ENCODE measurements around the gene KISS1R.

The KISS1R gene

GRCh38 chr19:925087-925525 lies 8.0 kb downstream of the KISS1R start:
- peak; percentile 90 to 91 for DNase-seq

DNA sequence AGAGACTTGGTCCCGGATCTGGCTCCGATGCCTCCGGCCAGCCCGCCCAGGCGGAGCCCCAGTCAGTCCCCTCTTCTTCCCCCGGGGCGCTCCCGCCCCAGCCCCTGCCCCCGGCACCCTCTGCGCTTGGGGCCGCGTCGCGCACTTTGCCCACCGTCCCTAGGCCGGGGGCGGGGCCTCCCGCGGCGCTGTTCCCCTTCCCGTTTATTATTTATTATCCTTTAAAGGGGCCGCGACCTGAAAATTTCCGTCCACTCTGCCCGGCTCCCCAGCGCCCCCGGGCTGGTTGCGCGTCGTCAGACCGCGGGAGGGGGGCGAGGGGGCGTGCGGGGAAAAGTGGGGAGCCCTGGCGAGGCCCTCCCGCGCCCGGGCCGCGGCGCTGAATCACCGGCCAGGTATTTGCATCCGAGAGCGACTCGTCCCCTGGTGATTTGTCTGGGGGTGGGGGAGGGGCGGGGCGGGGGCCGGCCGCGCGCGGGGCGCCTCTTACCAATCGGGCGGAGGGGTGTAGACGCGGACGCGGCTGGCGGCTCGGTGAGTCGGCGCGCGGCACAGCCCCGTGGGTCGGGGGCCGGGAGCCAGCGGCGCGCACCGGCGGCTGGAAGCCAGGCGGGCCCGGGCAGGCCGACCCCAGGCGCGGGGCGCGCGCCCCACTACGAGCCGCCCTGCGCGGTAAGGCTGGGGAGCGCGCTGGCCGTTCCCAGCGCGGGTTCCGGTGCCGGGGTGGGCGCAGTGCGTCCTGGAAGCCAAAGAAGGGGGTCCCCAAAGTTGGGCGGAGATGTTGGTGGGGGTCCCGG lies 8.6 kb downstream of the KISS1R start, which contains the start of gene ARID3A:
ARID3A (plus strand) TSS at position 510 of the 797 bp plus-strand sequence. CDS start 3,494 bp downstream, outside the sequence.
- peak; percentile 90 to 91 for DNase-seq

GRCh38 chr19:926323-926588 lies 9.1 kb downstream of the KISS1R start:
- no peak for DNase-seq

- DNase-seq, result peak; percentile 60 to 69
Observed at GRCh38 chr19:926589-927350, 9.6 kb downstream of the KISS1R start.

DNA sequence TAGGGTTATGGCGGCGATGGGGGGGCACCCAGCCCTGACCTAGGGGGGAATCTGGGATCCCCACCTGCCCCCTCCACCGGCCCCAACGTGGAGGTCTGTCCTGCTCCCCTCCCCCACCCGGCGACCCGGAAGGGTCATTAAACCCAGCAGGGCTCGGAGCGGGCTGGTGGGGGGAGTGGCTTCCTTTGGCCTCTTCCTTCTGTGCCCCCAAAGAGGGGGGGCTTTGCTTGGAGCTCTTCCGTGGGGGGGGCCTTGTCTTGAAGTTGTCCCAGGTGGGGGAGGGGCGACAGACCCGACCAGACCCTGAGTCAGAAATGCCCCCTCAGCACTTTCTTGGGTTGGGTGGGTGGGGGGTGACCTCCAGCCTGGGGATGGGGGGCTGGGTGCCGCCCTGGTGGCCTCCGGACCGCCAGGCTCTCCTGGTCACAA lies 10.2 kb downstream of the KISS1R start:
- DNase-seq, result no peak

DNA sequence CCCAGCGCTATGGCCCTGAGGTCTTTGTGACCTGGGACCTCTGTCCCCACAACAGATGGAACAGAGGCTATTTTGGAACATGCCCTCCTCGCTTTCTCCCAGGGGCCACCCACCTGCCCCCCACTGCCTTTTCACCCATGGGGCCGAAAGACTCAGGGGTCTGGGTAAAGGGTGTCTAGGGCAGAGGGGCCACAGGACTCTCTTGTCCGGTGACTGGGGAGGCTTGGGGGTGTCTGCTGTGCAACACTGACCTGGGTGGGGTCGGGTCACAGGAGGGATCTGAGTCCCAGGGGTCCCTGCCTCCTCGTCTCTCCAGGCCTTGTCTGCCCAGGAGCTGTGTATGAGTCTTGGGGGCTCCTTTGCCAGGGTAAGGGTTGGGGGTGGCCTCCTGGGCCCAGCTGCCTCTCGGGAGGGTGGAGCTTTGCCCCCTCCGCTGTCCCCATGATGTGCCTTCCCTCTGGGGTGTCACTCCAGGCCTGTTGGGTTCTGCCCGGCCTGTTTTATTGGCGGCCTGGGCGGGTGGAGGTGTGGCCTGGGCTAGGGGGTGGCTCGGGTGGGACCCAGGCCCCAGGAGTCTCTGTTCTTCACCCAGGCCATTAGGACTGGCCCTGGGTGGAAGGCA lies 10.8 kb downstream of the KISS1R start:
- no peak for DNase-seq

- DNase-seq, result no peak
Observed at GRCh38 chr19:928471-929202, 11.5 kb downstream of the KISS1R start.

- no peak for DNase-seq
Observed at GRCh38 chr19:929203-929890, 12.2 kb downstream of the KISS1R start.

GRCh38 chr19:929891-930258 lies 12.7 kb downstream of the KISS1R start:
- no peak for DNase-seq

DNA sequence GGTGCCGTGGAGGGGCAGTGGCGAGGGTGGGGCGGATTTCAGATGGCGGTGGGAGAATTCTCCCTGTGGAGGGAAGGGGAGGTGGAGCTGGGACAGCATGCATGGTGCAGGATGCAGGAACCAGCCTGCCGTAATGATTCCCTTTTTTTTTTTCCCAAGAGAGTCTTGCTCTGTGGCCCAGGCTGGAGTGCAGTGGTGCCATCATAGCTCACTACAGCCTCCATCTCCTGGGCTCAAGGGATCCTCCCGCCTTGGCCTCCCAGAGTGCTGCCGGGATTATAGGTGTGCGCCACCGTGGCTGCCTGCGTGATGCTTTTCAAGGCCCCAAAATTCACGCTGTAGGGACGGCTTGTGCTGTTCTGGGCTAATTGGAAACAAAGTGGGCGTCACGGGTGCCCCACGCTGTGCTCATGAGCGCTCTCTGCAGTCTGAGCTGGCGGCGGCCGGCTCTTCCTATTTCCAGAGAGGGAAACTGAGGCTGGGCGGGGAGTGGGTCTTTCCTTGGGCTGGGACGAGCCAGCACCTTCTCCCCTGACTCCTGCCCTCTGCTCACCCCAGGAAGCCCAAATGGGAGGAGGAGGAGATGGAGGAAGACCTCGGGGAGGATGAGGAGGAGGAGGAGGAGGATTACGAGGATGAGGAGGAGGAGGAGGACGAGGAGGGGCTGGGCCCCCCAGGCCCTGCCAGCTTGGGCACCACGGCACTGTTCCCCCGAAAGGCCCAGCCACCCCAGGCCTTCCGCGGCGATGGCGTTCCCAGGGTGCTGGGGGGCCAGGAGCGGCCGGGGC lies 14.9 kb downstream of the KISS1R start:
- DNase-seq, result no peak

DNA sequence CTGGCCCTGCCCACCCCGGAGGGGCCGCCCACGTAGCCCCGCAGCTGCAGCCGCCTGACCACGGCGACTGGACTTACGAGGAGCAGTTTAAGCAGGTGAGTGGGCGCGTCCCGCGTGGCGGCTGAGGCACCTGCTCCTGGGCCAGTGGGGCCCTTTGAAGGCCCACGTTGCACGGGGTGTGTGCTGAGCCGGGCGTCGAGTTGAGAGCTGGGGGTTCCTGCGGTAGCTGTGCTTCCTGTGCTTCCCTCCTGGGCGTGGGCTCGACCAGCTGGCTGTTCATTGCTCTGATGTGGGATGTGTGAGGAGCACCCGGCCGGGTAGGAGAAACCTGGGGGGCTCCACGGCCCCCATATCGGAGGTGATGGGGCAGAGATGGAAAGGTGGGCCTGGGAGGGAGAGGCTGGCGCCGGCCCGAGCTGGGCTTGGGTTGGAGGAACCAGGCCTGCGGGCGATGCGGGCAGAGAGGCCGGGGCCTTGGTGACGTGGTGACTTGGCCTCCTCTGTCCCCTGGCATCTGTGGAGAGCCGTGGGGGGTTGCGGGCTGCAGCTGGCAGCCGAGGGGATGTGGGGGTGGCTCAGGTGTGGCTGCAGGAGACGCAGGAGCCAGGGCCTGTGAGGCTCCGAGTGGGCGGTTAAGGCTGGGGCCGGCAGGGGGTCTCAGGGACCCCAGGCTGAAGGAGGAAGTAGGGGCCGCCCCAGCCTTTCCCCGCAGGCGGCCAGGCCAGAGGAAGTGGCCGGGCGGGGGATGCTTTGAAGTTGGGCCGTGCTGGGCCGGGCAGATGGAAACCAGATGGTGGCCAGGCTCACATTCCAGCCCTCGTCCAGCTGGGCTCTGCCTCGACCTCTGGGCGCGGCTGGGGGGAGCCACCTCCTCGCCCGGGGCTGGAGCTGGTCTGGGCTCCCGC lies 15.8 kb downstream of the KISS1R start:
- no peak for DNase-seq

GRCh38 chr19:933553-933882 lies 16.4 kb downstream of the KISS1R start:
- DNase-seq, result no peak

DNA sequence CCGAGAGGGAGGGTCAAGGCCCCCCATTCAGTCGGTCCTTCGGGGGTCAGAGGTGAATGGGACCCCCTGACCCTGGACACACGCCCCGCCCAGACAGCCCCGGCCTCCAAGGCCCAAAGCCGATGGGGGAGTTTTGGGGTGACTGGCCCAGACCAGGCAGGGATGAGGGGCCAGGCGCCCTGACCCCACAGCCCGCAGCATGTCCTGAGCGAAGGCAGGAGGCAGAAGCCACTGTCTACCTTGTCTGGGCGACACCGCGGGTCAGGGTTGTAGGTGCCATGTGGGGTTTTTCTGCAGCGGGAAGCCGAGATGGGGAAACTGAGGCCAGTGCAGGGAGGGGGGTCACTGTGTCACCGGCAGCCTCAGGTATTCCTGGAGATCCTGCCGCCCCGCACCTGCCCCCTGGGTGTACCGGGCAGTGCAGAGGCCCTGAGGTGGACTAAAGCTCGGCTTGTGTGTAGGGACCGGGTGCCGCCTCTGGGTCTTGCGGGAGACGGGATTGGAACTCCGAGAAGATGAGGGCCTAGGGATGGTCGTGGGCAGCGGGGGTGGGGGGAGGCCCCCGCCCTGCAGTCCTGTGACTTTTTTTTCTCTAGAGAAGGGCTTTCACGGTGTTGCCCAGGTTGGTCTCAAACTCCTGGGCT lies 17.2 kb downstream of the KISS1R start:
- DNase-seq, result no peak

DNA sequence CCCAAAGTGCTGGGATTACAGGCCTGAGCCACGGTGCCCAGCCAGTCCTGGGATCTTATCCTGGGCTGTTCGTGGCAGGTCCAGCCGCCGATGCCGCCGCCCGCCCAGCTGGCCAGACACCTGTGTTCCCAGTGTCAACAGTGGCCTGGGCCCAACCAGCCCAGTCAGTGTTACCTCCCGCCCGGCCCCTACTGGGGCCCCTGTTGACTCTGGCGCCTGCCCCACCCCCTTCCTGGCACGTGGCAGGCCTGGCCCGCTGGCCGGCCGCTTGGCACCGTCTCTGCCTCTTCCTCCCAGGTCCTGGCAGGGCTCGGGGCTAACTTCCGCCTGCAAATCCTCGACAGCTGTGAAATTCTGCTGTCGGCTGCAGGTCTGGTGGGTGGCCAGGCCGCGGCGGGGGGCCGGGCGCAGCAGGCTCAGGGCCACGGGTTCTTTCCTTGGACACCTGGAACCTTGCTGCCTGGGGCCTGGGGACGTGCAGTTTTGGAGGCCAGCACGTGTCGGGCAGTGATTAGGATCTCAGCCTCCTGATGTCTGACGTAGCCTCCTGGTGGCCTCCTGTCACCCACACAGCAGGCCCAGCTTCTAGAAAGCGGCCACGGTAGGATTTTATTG lies 17.8 kb downstream of the KISS1R start:
- peak in 1 of 2 experiments; percentile 19 for DNase-seq

- no peak for DNase-seq
Observed at GRCh38 chr19:936175-936546, 19.0 kb downstream of the KISS1R start.

DNA sequence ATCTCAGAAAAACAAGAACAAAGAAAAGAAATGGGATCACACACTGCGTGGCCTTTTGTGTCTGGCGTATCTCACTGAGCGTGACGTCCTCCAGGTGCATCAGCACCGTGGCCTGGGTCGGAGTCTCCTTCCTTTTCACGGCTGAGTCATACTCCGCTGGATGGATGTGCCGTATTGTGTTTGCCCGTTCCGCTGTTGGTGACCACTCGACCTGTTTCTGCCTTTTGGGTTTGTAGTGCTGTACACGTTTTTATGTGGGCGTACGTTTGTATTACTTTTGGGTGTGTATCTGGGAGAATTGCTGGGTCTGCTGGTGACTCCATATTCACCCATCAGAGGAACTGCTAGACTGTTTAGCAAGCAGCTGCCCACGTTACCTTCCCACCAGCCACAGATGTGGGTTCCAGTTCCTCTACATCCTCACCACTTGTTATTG lies 20.1 kb downstream of the KISS1R start:
- DNase-seq, result no peak

GRCh38 chr19:938233-938923 lies 21.2 kb downstream of the KISS1R start:
- DNase-seq, result no peak

DNA sequence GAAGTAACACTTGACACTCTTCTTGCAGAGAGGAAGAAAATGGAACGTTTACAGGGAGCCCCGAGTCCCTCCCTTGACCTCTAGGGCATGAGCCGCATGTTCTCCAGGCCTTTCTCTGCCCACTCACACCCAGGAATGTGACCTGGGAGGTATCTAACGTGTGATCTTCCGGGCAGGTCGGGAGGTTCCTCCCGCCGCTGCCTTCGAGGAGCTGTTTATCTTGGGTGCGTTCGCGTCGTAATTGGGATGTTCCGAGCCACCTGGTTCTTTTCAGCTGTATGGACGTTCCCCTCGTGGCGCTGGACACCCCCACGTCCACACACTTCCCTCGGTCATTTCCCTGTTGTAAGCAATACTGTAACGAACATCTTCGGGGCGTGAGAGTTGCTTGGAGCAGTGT lies 22.3 kb downstream of the KISS1R start:
- no peak for DNase-seq

DNA sequence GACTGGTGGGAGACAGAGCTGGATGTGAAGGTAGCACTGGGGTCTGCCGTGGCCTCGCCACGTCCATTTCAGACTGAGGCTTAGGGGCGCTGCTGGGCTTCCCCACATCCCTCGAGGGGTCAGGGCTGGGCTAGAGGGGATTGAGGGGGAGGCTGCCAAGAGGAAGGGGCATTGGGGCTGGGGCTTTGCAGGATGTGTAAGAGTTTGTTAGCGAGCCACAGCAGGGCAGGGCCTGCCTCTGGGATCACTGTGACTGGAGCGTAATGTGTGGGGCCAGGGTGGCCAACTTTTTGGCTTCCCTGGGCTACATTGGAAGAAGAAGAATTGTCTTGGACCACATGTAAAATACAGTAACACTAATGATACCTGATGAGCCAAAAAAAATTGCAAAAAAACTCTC lies 22.8 kb downstream of the KISS1R start:
- DNase-seq, result no peak
